GM23248 (cell line): ENCODE measurements around the gene BLOC1S3. TPM values are rescaled to one million over a fixed set of nuclear protein-coding genes. Genes with fewer than 3 reads are reported as not detected.

Experiments used
- DNase-seq: peaks from one replicate; pipeline ENCODE4 v3.0.0-alpha.2; 2015
- H2AFZ ChIP-seq: fragments of 200-600 bp; sonication (generic); 2 replicates; pipeline ENCODE4 v1.6.1; 2016; ENCODE audit warnings: antibody characterized with exemption
- H3F3A ChIP-seq: fragments of 200-600 bp; sonication (generic); 2 replicates; pipeline ENCODE4 v1.6.1; 2016; ENCODE audit warnings: mild to moderate bottlenecking, antibody characterized with exemption, mixed run types; ENCODE audit not compliant: insufficient read depth
- H3K27ac ChIP-seq: fragments of 200-600 bp; sonication (generic); 2 replicates; pipeline ENCODE4 v1.5.1; 2016; ENCODE audit warnings: mild to moderate bottlenecking
- H3K27me3 ChIP-seq: fragments of 200-600 bp; sonication (generic); replicated peaks from 2 replicates; pipeline ENCODE4 v1.6.1; 2016; ENCODE audit warnings: mild to moderate bottlenecking; ENCODE audit not compliant: insufficient read depth
- H3K36me3 ChIP-seq: fragments of 200-600 bp; sonication (generic); 2 replicates; pipeline ENCODE4 v1.6.1; 2016; ENCODE audit warnings: low read depth, mild to moderate bottlenecking
- H3K4me1 ChIP-seq: fragments of 200-600 bp; sonication (generic); 2 replicates; pipeline ENCODE4 v1.6.1; 2016; ENCODE audit warnings: mild to moderate bottlenecking; ENCODE audit not compliant: insufficient read depth
- H3K4me2 ChIP-seq: fragments of 200-600 bp; sonication (generic); one replicate; pipeline ENCODE4 v1.6.1; 2016; ENCODE audit warnings: mild to moderate bottlenecking; ENCODE audit not compliant: unreplicated experiment
- H3K4me3 ChIP-seq: fragments of 200-600 bp; sonication (generic); 2 replicates; pipeline ENCODE4 v1.5.1; 2016; ENCODE audit warnings: mild to moderate bottlenecking
- H3K79me2 ChIP-seq: fragments of 200-600 bp; sonication (generic); 2 replicates; pipeline ENCODE4 v1.6.1; 2016; ENCODE audit warnings: mild to moderate bottlenecking; ENCODE audit not compliant: insufficient read depth
- H3K9ac ChIP-seq: fragments of 200-600 bp; sonication (generic); 2 replicates; pipeline ENCODE4 v1.6.1; 2016; ENCODE audit warnings: mild to moderate bottlenecking
- H3K9me2 ChIP-seq: fragments of 200-600 bp; sonication (generic); 2 replicates; pipeline ENCODE4 v1.6.1; 2016; ENCODE audit warnings: mixed run types, mild to moderate bottlenecking, moderate library complexity; ENCODE audit not compliant: insufficient read depth
- H3K9me3 ChIP-seq: fragments of 200-600 bp; sonication (generic); one replicate; pipeline ENCODE4 v1.6.1; 2017; ENCODE audit warnings: low read depth
- H4K20me1 ChIP-seq: fragments of 200-600 bp; sonication (generic); 2 replicates; pipeline ENCODE4 v1.6.0; 2016; ENCODE audit not compliant: insufficient read depth
- EZH2 ChIP-seq: fragments of 200-600 bp; sonication (generic); IDR thresholded peaks from 2 replicates; pipeline ENCODE4 v1.6.1; 2018; ENCODE audit warnings: antibody characterized with exemption, mild to moderate bottlenecking; ENCODE audit not compliant: insufficient read depth, poor library complexity, severe bottlenecking
- EZH2phosphoT487 ChIP-seq: fragments of 200-600 bp; sonication (generic); IDR thresholded peaks from 2 replicates; pipeline ENCODE4 v1.6.1; 2018; ENCODE audit warnings: antibody characterized with exemption, moderate library complexity, mild to moderate bottlenecking, low read depth; ENCODE audit not compliant: insufficient read depth
- WGBS, 2 experiments: methylation state at CpG; one replicate each; pipeline ENCODE4 v1.1.6; 2015 to 2017; ENCODE audit warnings: low lambda C conversion rate in 2 of 2, low coverage in 1 of 2; ENCODE audit errors: missing lambda C conversion rate in 2 of 2; 5-methylcytosine and 5-hydroxymethylcytosine counted together
- in situ Hi-C: fragments of 300-500 bp; cut with MboI; formaldehyde crosslinking; loops from 2 replicates; pipeline ENCODE4 v1.15.0; 2020
- polyA plus RNA-seq: library from polyadenylated mRNA; unstranded; fragments of >200 nt; fragmentation: Nextera tagmentation; extraction: Ambion mirVana; gene quantifications from 2 replicates; pipeline ENCODE4 v1.2.1, GENCODE V29; 2016
- total RNA-seq: library from RNA; depleted of rRNA; stranded (reverse); fragments of >200 nt; shearing (Covaris generic); gene quantifications from 2 replicates; pipeline ENCODE4 v1.2.3, GENCODE V29; 2014

Gene BLOC1S3
- total and polyA plus RNA-seq, 2 experiments from 2014 or later = 4.3 to 7.2 TPM

DNA sequence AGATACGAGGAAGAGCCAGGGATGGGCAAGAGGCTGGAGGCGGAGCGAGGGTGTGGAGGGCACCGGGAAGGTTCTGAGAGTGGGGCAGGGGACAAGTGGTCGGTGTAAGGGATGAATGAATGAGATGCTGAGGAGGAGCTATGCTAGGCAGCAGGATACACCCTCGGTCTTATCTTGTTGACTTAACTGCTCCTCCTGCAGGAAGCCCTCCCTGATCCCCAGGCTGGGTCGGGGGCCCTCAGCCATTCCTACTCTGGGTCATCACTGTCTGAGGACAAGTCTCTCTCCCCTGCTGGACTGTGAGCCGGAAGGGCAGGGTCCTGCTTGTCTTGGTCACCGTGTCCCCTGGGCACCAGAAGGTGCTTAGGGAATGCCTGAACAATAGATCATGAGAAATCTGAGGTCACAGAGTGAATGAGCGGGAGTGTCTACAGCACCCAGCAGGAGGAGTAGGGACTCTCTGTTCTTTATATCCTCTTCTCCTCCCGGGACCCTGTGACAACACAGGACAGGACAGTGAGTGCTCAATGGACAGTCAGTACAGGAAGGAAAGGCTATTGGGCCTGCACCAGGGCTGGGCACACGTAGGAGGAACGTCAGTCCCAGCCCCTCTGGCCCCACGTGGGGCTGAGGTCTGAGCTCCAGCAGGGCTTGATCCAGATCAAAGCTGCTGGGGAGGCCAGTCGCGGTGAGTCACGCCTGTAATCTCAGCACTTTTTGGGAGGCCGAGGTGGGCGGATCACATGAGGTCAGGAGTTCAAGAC, 24.3 kb upstream of the BLOC1S3 start:
- 42 to 47% methylated on average over 18 to 19 of the region's 19 CpGs for WGBS, 2 experiments
- no peaks in the 10 kb centered on the region for H3K9me2 ChIP-seq
- H3K36me3 ChIP-seq = no peaks in the 10 kb centered on the region
- no peaks in the 10 kb centered on the region for H3K27me3 ChIP-seq
- H3K4me2 ChIP-seq = no peak overlapping the region
- H3K27ac ChIP-seq = no peak overlapping the region
- H4K20me1 ChIP-seq = no peaks in the 10 kb centered on the region
- no peaks in the 10 kb centered on the region for H3K79me2 ChIP-seq
- H3K9me3 ChIP-seq = no peaks in the 10 kb centered on the region
- in situ Hi-C loops = no loop called here
- H3F3A ChIP-seq = no peaks in the 10 kb centered on the region
- peak; percentile 72 for DNase-seq
- 0 out of 2 replicates have a peak overlapping the region, but pooled peaks have one; percentile 23 for H2AFZ ChIP-seq
- no peak overlapping the region for H3K9ac ChIP-seq
- peak overlapping the region; percentile 39; the same call in 1 of the 2 replicates for H3K4me3 ChIP-seq
- H3K4me1 ChIP-seq = peaks cover 6% of the 10 kb centered on the region; the same call in 1 of the 2 replicates
- TF ChIP-seq EZH2phosphoT487 = no peak
- no peak for TF ChIP-seq EZH2

DNA sequence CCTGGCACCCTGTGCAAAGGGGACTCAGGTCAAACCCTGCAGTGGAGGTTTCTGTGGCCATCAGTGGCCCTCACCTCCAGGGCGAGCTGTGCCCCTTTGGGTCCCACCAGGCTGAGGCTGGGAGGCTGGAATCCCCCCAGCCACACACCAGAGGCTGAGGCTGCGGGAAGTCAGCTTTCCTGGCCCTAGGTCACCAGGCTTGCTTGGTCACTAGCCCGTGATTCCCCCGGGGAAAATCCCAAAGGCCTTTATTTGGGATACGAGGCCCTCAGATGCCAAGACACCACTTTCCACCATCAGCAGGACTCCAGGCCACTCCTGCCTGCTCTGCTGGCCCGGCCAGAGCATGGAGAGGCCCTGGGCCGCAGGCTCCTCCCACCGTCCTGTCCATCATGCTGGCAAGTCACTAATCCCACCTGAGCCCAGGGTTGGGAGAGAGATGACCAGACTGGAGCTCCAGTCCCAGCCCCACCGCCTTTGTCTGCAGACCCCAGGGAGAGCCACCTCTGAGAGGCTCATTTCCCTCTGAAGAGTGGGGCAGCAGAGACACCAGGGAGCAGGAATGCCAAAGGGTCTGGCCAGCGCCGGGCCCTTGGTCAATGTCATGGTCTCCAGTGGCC, 22.5 kb upstream of the BLOC1S3 start:
- TF ChIP-seq EZH2 = no peak
- no peak for TF ChIP-seq EZH2phosphoT487
- no peaks in the 10 kb centered on the region for H3K9me3 ChIP-seq
- no peak overlapping the region for H3K4me3 ChIP-seq
- no peaks in the 10 kb centered on the region for H4K20me1 ChIP-seq
- H3K36me3 ChIP-seq = no peaks in the 10 kb centered on the region
- no peak overlapping the region for H3K9ac ChIP-seq
- no peaks in the 10 kb centered on the region for H3K9me2 ChIP-seq
- no peaks in the 10 kb centered on the region for H3K27me3 ChIP-seq
- DNase-seq = no peak
- H2AFZ ChIP-seq = no peak overlapping the region
- WGBS, 2 experiments = 56 to 73% methylated on average over 10 of the region's 11 CpGs
- in situ Hi-C loops = no loop called here
- no peaks in the 10 kb centered on the region for H3K79me2 ChIP-seq
- no peak overlapping the region for H3K4me2 ChIP-seq
- peaks cover 6% of the 10 kb centered on the region; the same call in 1 of the 2 replicates for H3K4me1 ChIP-seq
- no peak overlapping the region for H3K27ac ChIP-seq
- H3F3A ChIP-seq = no peaks in the 10 kb centered on the region

DNA sequence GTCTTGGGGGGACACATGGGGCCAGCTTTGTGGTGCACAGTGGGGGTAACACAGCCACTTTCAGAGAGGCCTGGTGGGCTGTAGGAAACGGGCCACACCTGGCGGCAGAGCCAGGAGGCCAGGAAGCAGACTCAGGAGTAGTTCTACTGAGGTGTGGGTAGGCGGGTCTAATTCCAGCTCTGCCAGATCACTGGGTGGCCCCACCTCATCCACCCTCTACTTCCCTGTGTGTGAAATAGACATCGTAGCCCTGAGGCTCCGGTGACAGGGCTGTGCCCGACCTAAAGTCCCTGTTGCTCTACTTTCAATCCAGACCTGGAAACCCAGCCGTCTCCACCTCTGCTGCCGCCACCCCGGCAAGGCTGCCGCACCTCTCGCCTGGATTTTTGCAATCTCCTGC, 21.8 kb upstream of the BLOC1S3 start:
- 61 to 66% methylated on average over 10 to 11 of the region's 11 CpGs for WGBS, 2 experiments

DNA sequence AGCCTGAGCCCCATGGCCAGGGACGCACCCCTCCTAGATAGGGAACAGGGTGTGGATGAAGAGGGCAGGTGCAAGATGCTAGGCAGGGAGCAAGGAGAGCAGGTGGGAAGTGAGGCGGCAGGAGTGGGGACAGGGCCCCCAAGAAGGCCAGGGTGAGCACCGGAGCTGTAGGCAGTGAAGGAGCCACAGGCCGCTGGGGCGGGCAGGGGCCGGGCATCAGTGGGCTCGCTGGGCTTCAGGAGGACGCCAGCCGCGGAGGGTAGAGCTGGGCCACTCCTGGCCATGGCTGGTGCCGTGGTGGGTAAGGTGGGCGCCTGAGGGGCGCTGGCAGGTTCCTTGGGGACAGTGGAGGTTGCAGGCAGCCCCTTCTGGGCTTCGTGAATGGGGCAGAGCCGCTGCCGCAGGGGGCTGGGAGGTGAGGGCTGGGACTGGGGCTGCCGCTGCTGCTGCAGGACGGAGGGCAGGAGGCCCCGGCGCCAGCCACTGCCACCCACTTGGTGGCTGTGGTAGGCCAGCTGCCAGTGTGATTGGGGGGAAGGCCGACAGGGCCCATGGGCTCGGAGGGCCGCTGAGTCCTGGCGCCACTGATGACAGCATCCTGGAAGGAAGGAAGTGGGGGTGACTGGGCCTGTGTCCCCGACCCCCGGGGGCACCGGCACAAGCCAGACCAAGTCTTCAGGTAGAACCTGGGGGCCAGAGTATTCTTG, 19.9 kb upstream of the BLOC1S3 start:
- Histone ChIP-seq H2AFZ (no peak overlapping the region), H3K27me3 (no peaks in the 10 kb centered on the region), H3K9ac (no peak overlapping the region), H3K79me2 (no peaks in the 10 kb centered on the region), H3K4me1 (peaks cover 6% of the 10 kb centered on the region; the same call in 1 of the 2 replicates), H3K9me2 (no peaks in the 10 kb centered on the region), H3F3A (no peaks in the 10 kb centered on the region), H3K9me3 (no peaks in the 10 kb centered on the region), H3K36me3 (no peaks in the 10 kb centered on the region), H3K4me2 (no peak overlapping the region), H4K20me1 (no peaks in the 10 kb centered on the region), H3K4me3 (no peak overlapping the region), H3K27ac (no peak overlapping the region)
- WGBS, 2 experiments = 77 to 78% methylated on average over 14 to 23 of the region's 27 CpGs
- TF ChIP-seq EZH2 (no peak), EZH2phosphoT487 (no peak)
- in situ Hi-C loops = no loop called here
- no peak for DNase-seq

More for the DNA sequence above, 21.8 kb upstream of the BLOC1S3 start:
- no peak overlapping the region for H3K9ac ChIP-seq
- no peaks in the 10 kb centered on the region for H3K79me2 ChIP-seq
- H3K4me1 ChIP-seq = peaks cover 6% of the 10 kb centered on the region; the same call in 1 of the 2 replicates
- H3F3A ChIP-seq = no peaks in the 10 kb centered on the region
- H3K4me3 ChIP-seq = no peak overlapping the region
- in situ Hi-C loops = no loop called here
- H3K9me2 ChIP-seq = no peaks in the 10 kb centered on the region
- no peak overlapping the region for H3K4me2 ChIP-seq
- no peak overlapping the region for H3K27ac ChIP-seq
- no peaks in the 10 kb centered on the region for H3K27me3 ChIP-seq
- DNase-seq = no peak
- no peak for TF ChIP-seq EZH2
- no peak for TF ChIP-seq EZH2phosphoT487
- H2AFZ ChIP-seq = no peak overlapping the region
- H4K20me1 ChIP-seq = no peaks in the 10 kb centered on the region
- H3K36me3 ChIP-seq = no peaks in the 10 kb centered on the region
- no peaks in the 10 kb centered on the region for H3K9me3 ChIP-seq
